Endothelial cell of umbilical vein (primary cell): ENCODE results near the gene CNTN6. TPM values are rescaled to one million over a fixed set of nuclear protein-coding genes. Genes with fewer than 3 reads are reported as not detected.

Experiments used
- BruUV-seq: library from RNA; stranded (reverse); fragments of 400-500 nt; replicated peaks from 2 replicates; lab custom pipeline; 2021; lab: Mats Ljungman, UMichigan
- CTCF ChIA-PET: fragments of 300-600, 350-600 bp; sonication (Branson Sonifier 250); formaldehyde crosslinking; loops from one replicate; lab custom pipeline; 2021; ENCODE audit warnings: antibody characterized with exemption, inconsistent platforms; lab: Charles Lee
- POLR2A ChIA-PET: fragments of 300-600, 350-600 bp; sonication (Branson Sonifier 250); formaldehyde crosslinking; loops from one replicate; lab custom pipeline; 2021; ENCODE audit warnings: antibody characterized with exemption, inconsistent platforms; lab: Charles Lee
- DNase-seq: peaks from one replicate; pipeline ENCODE4 v3.0.0-alpha.2; 2011; ENCODE audit warnings: low read depth, low spot score
- FAIRE-seq: peaks from 2 replicates; lab custom pipeline; 2011; peaks lifted over from hg19 to GRCh38; lab: Jason Lieb, UNC
- H2AFZ ChIP-seq: 2 replicates; pipeline ENCODE4 v1.6.0; 2012; ENCODE audit warnings: low read depth, low read length, control low read depth, inconsistent platforms
- H3K27ac ChIP-seq: 2 replicates; pipeline ENCODE4 v1.5.1; 2011; ENCODE audit warnings: low read depth, mild to moderate bottlenecking, control low read depth, low read length, moderate library complexity; ENCODE audit not compliant: insufficient read depth
- H3K27me3 ChIP-seq, 2 experiments: 2 replicates each; pipeline versions ENCODE4 v1.6.0 to v1.6.1; 2011; ENCODE audit warnings: low read length in 2 of 2, mixed read lengths in 1 of 2; ENCODE audit not compliant: control insufficient read depth in 2 of 2, insufficient read depth in 2 of 2
- H3K36me3 ChIP-seq, 2 experiments: 2 replicates in 1 of 2; 3 replicates in 1 of 2; pipeline ENCODE4 v1.5.1; 2011; ENCODE audit warnings: low read length in 2 of 2, mild to moderate bottlenecking in 1 of 2, moderate library complexity in 1 of 2; ENCODE audit not compliant: control insufficient read depth in 2 of 2, insufficient read depth in 2 of 2; ENCODE audit errors: extremely low read depth in 1 of 2
- H3K4me1 ChIP-seq: 3 replicates; pipeline ENCODE4 v1.5.1; 2011; ENCODE audit warnings: mild to moderate bottlenecking, low read length; ENCODE audit not compliant: control insufficient read depth, insufficient read depth; ENCODE audit errors: extremely low read depth
- H3K4me2 ChIP-seq: 2 replicates; pipeline ENCODE4 v1.6.1; 2011; ENCODE audit warnings: low read length, control low read depth, mixed read lengths; ENCODE audit not compliant: insufficient read depth
- H3K4me3 ChIP-seq, 3 experiments: fragments of 200-600 bp in 1 of 3; sonication (generic), shearing (Covaris generic) in 1 of 3; replicated peaks in 1 of 3; 2 replicates each; pipeline ENCODE4 v1.5.1; 2011 to 2016; ENCODE audit warnings: control low read depth in 3 of 3, low read length in 3 of 3, mild to moderate bottlenecking in 2 of 3, inconsistent platforms in 1 of 3, low read depth in 1 of 3, moderate library complexity in 1 of 3; ENCODE audit not compliant: insufficient read depth in 1 of 3
- H3K79me2 ChIP-seq: 2 replicates; pipeline ENCODE4 v1.6.0; 2012; ENCODE audit warnings: low read length, inconsistent platforms; ENCODE audit not compliant: control insufficient read depth, insufficient read depth
- H3K9ac ChIP-seq: replicated peaks from 2 replicates; pipeline ENCODE3; 2011; ENCODE audit warnings: low read length, control low read depth; ENCODE audit not compliant: insufficient read depth; ENCODE audit errors: extremely low read depth
- H3K9me1 ChIP-seq: replicated peaks from 3 replicates; pipeline ENCODE4 v1.6.0; 2011; ENCODE audit warnings: mild to moderate bottlenecking, low read length; ENCODE audit not compliant: control insufficient read depth, insufficient read depth; ENCODE audit errors: extremely low read depth
- H3K9me3 ChIP-seq: replicated peaks from 2 replicates; pipeline ENCODE4 v1.5.1; 2012; ENCODE audit warnings: low read length, inconsistent platforms; ENCODE audit not compliant: control insufficient read depth, insufficient read depth
- H4K20me1 ChIP-seq: replicated peaks from 2 replicates; pipeline ENCODE3; 2011; ENCODE audit warnings: mild to moderate bottlenecking, low read length; ENCODE audit not compliant: control insufficient read depth, insufficient read depth; ENCODE audit errors: extremely low read depth
- EZH2 ChIP-seq: IDR thresholded peaks from 2 replicates; pipeline ENCODE4 v1.6.1; 2012; ENCODE audit warnings: borderline replicate concordance, low read depth, mild to moderate bottlenecking, moderate library complexity, low read length, inconsistent platforms; ENCODE audit not compliant: severe bottlenecking
- FOS ChIP-seq: IDR thresholded peaks from 2 replicates; pipeline ENCODE4 v1.6.1; 2011; ENCODE audit warnings: mild to moderate bottlenecking, low read length, moderate library complexity, borderline replicate concordance; ENCODE audit not compliant: insufficient read depth
- GATA2 ChIP-seq: IDR thresholded peaks from 2 replicates; pipeline ENCODE4 v1.7.0; 2011; ENCODE audit warnings: low read depth, mild to moderate bottlenecking, moderate library complexity, mixed read lengths, low read length; ENCODE audit not compliant: insufficient read length, insufficient read depth
- JUN ChIP-seq: IDR thresholded peaks from 2 replicates; pipeline ENCODE4 v1.6.1; 2011; ENCODE audit warnings: borderline replicate concordance, low read depth; ENCODE audit not compliant: insufficient read length, insufficient read depth
- MYC ChIP-seq: IDR thresholded peaks from one replicate; pipeline ENCODE4 v1.6.1; 2011; ENCODE audit warnings: mild to moderate bottlenecking, low read depth, low read length
- POLR2A ChIP-seq: IDR thresholded peaks from 2 replicates; pipeline ENCODE4 v1.6.1; 2012; ENCODE audit warnings: low read depth, mild to moderate bottlenecking, control low read depth, low read length
- POLR2AphosphoS5 ChIP-seq: IDR thresholded peaks from 2 replicates; pipeline ENCODE4 v1.6.1; 2012; ENCODE audit warnings: low read depth, mild to moderate bottlenecking, control low read depth, low read length, moderate library complexity; ENCODE audit not compliant: insufficient read depth
- dilution Hi-C: fragments of 300-500 bp; cut with MboI; formaldehyde crosslinking; loops from one replicate; pipeline ENCODE4 v1.15.0; 2019; ENCODE audit warnings: low sequenced_read_pairs; ENCODE audit not compliant: extremely low pct_ligation_motif_present
- intact Hi-C: fragments of 100-400 bp; cut with micrococcal nuclease; formaldehyde crosslinking; loops from one replicate; pipeline ENCODE4 v1.10.0; 2022
- polyA plus RNA-seq, 4 experiments: library from polyadenylated mRNA; depleted of rRNA in 3 of 4; stranded (reverse) in 3 of 4; unstranded in 1 of 4; fragments of >200 nt; gene quantifications; 2 replicates each; pipeline versions ENCODE4 v1.2.1 to v1.2.3, GENCODE V29; 2011 to 2012; ENCODE audit warnings: missing spikeins in 1 of 4
- total RNA-seq: library from RNA; stranded (reverse); gene quantifications from 2 replicates; pipeline ENCODE4 v1.2.3, GENCODE V29; 2021
- TF ChIP-seq, protein P1 (sequence below), 2 donors: IDR thresholded peaks; 1 replicate in 1 of 2; 2 replicates in 1 of 2; pipeline ENCODE4 v1.5.1; 2011; ENCODE audit warnings: low read length in 2 of 2, mild to moderate bottlenecking in 2 of 2, moderate library complexity in 2 of 2, control low read depth in 1 of 2, inconsistent platforms in 1 of 2, low read depth in 1 of 2; ENCODE audit not compliant: insufficient read depth in 1 of 2; ENCODE audit errors: extremely low read depth in 1 of 2
- TF ChIP-seq, protein P2 (sequence below): IDR thresholded peaks from 2 replicates; pipeline ENCODE4 v1.6.1; 2011; ENCODE audit not compliant: insufficient read depth, insufficient read length

CNTN6 gene
- total and polyA plus RNA-seq, 2 donors (not counting 3 experiments of a cell fraction or from before 2014, with no cell fraction given): not detected

DNA sequence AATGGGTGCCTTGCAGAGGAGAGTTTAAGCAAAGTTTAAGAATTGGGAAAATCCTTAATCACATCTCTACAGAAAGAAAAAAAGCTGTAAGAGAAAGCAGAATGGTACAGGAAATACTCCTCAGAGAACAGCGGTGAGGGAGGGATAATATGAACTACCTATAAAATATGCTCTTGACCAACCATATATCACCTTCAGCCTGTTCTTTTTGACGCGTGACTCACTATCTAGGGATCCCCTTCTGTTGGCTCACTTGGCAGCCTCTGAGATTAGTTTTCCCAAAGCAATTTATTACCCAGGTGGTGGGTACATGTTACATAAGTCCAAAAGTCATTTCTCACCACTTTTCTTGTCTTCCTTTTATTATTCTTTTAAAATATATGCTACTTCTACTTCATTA, 97.7 kb downstream of the CNTN6 start:
- H3K4me3 ChIP-seq: no peak overlapping the region
- H2AFZ ChIP-seq: no peak overlapping the region
- ChIA-PET POLR2A (no interaction called here), CTCF (no interaction called here)
- H3K4me2 ChIP-seq: no peak overlapping the region
- BruUV-seq: no TSS peak
- H3K9me1 ChIP-seq: no peaks in the 10 kb centered on the region
- no peak for DNase-seq
- no peaks in the 10 kb centered on the region for H3K79me2 ChIP-seq
- H3K36me3 ChIP-seq: no peaks in the 10 kb centered on the region
- FAIRE-seq: no peak
- H3K9me3 ChIP-seq: no peaks in the 10 kb centered on the region
- intact Hi-C loops: no loop called here
- dilution Hi-C loops: no loop called here
- no peak for TF ChIP-seq JUN
- no peak for TF ChIP-seq POLR2AphosphoS5
- TF ChIP-seq EZH2: no peak
- no peak for TF ChIP-seq MYC
- no peak for TF ChIP-seq POLR2A
- no peak for TF ChIP-seq GATA2
- TF ChIP-seq, protein P1, sequence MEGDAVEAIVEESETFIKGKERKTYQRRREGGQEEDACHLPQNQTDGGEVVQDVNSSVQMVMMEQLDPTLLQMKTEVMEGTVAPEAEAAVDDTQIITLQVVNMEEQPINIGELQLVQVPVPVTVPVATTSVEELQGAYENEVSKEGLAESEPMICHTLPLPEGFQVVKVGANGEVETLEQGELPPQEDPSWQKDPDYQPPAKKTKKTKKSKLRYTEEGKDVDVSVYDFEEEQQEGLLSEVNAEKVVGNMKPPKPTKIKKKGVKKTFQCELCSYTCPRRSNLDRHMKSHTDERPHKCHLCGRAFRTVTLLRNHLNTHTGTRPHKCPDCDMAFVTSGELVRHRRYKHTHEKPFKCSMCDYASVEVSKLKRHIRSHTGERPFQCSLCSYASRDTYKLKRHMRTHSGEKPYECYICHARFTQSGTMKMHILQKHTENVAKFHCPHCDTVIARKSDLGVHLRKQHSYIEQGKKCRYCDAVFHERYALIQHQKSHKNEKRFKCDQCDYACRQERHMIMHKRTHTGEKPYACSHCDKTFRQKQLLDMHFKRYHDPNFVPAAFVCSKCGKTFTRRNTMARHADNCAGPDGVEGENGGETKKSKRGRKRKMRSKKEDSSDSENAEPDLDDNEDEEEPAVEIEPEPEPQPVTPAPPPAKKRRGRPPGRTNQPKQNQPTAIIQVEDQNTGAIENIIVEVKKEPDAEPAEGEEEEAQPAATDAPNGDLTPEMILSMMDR (IDR thresholded peaks at IDR 0.05; ENCODE audit: extremely low read depth in 1 of 2, insufficient read depth in 1 of 2, low read depth in 1 of 2, low read length in 2 of 2): no peak
- TF ChIP-seq, protein P2, sequence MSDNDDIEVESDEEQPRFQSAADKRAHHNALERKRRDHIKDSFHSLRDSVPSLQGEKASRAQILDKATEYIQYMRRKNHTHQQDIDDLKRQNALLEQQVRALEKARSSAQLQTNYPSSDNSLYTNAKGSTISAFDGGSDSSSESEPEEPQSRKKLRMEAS: no peak
- no peak for TF ChIP-seq FOS
- no peak overlapping the region for H3K27ac ChIP-seq
- H3K4me1 ChIP-seq: no peaks in the 10 kb centered on the region
- no peaks in the 10 kb centered on the region for H4K20me1 ChIP-seq
- H3K9ac ChIP-seq: no peak overlapping the region
- no peaks in the 10 kb centered on the region for H3K27me3 ChIP-seq
